ENCODE data around the gene SUCO. TPM values are rescaled to one million over a fixed set of nuclear protein-coding genes. Genes with fewer than 3 reads are reported as not detected.

Gene SUCO
- total and polyA plus RNA-seq, 2 experiments from 2014 or later, result 18.0 to 49.8 TPM

DNA sequence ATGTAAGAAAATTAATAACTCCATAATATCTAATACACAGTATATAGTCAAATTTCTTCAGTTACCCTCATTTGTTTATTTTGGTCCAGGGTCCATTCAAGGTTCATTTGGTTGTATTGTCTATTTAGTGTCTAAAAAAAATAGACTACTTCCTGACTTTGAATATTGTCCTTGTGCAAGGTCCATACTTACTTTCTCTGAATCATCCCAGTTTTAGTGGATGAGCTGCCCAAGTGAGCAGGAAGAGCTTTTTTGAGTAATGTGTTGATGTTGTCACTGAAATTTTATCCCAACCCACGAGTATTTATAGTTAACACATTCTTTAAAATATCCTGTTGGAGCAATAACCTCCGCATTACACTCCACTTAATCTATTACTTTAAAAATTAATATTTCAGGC lies 80.3 kb downstream of the SUCO start:
- Histone ChIP-seq H3K4me1 (ENCODE audit: insufficient read depth) (no peaks in the 10 kb centered on the region), H4K20me1 (replicated peaks; ENCODE audit: insufficient read depth) (no peaks in the 10 kb centered on the region), H3K27me3 (ENCODE audit: insufficient read depth) (no peaks in the 10 kb centered on the region), H3F3A (replicated peaks; ENCODE audit: low read depth) (no peaks in the 10 kb centered on the region), H2AFZ (no peak overlapping the region), H3K4me2 (no peak overlapping the region), H3K36me3 (ENCODE audit: insufficient read depth) (peaks cover 7% of the 10 kb centered on the region; the same call in 1 of the 2 replicates), H3K79me2 (replicated peaks; ENCODE audit: insufficient read depth) (no peaks in the 10 kb centered on the region), H3K4me3 (no peak overlapping the region), H3K27ac (ENCODE audit: low read depth) (no peak overlapping the region), H3K9me2 (ENCODE audit: insufficient read depth) (no peaks in the 10 kb centered on the region)
- TF ChIP-seq CREB1 (CRISPR knock-in tag; IDR thresholded peaks at IDR 0.05; ENCODE audit: low read depth), result no peak
- no peak for TF ChIP-seq ZNF114 (CRISPR knock-in tag; IDR thresholded peaks at IDR 0.05)
- TF ChIP-seq JUNB (IDR thresholded peaks at IDR 0.05; ENCODE audit: unreplicated experiment), result no peak
- TF ChIP-seq EZH2 (IDR thresholded peaks at IDR 0.05; ENCODE audit: low read depth, unreplicated experiment), result no peak
- no peak for TF ChIP-seq NANOG (IDR thresholded peaks at IDR 0.05; ENCODE audit: borderline replicate concordance)
- TF ChIP-seq, protein P1, sequence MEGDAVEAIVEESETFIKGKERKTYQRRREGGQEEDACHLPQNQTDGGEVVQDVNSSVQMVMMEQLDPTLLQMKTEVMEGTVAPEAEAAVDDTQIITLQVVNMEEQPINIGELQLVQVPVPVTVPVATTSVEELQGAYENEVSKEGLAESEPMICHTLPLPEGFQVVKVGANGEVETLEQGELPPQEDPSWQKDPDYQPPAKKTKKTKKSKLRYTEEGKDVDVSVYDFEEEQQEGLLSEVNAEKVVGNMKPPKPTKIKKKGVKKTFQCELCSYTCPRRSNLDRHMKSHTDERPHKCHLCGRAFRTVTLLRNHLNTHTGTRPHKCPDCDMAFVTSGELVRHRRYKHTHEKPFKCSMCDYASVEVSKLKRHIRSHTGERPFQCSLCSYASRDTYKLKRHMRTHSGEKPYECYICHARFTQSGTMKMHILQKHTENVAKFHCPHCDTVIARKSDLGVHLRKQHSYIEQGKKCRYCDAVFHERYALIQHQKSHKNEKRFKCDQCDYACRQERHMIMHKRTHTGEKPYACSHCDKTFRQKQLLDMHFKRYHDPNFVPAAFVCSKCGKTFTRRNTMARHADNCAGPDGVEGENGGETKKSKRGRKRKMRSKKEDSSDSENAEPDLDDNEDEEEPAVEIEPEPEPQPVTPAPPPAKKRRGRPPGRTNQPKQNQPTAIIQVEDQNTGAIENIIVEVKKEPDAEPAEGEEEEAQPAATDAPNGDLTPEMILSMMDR (conservative IDR thresholded peaks at IDR 0.05; ENCODE audit: low read depth in 2 of 2), result no peak
- H3K27me3 Mint-ChIP-seq (ENCODE audit: insufficient read depth, low read depth, poor library complexity), result peaks cover 9% of the 10 kb centered on the region
- peaks cover 44% of the 10 kb centered on the region for H3K36me3 Mint-ChIP-seq (ENCODE audit: low read depth)
- no peak overlapping the region for H3K4me3 Mint-ChIP-seq
- ATAC-seq (no peak), DNase-seq (ENCODE audit: low spot score) (no peak)
- H3K4me1 Mint-ChIP-seq, result no peaks in the 10 kb centered on the region; the same call in 2 of the 3 replicates
- no peak overlapping the region for H3K27ac Mint-ChIP-seq
- peaks cover 33% of the 10 kb centered on the region for H3K9me3 Mint-ChIP-seq

DNA sequence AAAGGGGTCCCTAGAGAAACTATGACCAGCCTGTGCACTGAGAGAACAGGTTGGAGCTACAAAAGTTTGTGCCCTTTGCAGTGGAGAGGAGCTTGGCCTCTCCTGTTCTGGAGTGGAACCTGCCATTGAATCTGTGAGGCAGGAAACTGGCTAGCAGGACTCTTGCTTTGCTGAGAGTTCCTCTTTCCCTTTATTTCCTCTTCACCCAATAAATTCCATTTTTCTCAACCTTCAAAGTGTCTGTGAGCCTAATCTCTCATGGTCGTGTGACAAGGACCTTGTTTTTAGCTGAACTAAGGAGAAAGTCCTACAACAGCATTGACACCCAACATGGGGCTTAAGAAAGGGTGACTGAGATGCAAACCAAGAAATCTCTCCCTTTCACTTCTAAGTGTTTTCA lies 83.2 kb downstream of the SUCO start:
- Histone ChIP-seq H3K36me3 (ENCODE audit: insufficient read depth) (no peaks in the 10 kb centered on the region; the same call in 1 of the 2 replicates), H3K4me1 (ENCODE audit: insufficient read depth) (no peaks in the 10 kb centered on the region), H3K4me2 (no peak overlapping the region), H3K9me2 (ENCODE audit: insufficient read depth) (no peaks in the 10 kb centered on the region), H3K27ac (ENCODE audit: low read depth) (no peak overlapping the region), H3F3A (replicated peaks; ENCODE audit: low read depth) (no peaks in the 10 kb centered on the region), H4K20me1 (replicated peaks; ENCODE audit: insufficient read depth) (no peaks in the 10 kb centered on the region), H2AFZ (no peak overlapping the region), H3K27me3 (ENCODE audit: insufficient read depth) (no peaks in the 10 kb centered on the region), H3K79me2 (replicated peaks; ENCODE audit: insufficient read depth) (no peaks in the 10 kb centered on the region), H3K4me3 (no peak overlapping the region)
- peaks cover 9% of the 10 kb centered on the region for H3K27me3 Mint-ChIP-seq (ENCODE audit: insufficient read depth, low read depth, poor library complexity)
- DNase-seq (ENCODE audit: low spot score) (no peak), ATAC-seq (no peak)
- H3K36me3 Mint-ChIP-seq (ENCODE audit: low read depth), result peaks cover 45% of the 10 kb centered on the region
- no peak overlapping the region for H3K4me3 Mint-ChIP-seq
- H3K9me3 Mint-ChIP-seq, result peaks cover 60% of the 10 kb centered on the region
- H3K27ac Mint-ChIP-seq, result no peak overlapping the region
- no peaks in the 10 kb centered on the region; the same call in 2 of the 3 replicates for H3K4me1 Mint-ChIP-seq
- TF ChIP-seq ZNF114 (CRISPR knock-in tag; IDR thresholded peaks at IDR 0.05) (no peak), CREB1 (CRISPR knock-in tag; IDR thresholded peaks at IDR 0.05; ENCODE audit: low read depth) (no peak), EZH2phosphoT487 (IDR thresholded peaks at IDR 0.05; ENCODE audit: unreplicated experiment) (no peak)
- TF ChIP-seq, protein P1 (conservative IDR thresholded peaks at IDR 0.05; ENCODE audit: low read depth in 2 of 2), result no peak
- TF ChIP-seq, protein P2, sequence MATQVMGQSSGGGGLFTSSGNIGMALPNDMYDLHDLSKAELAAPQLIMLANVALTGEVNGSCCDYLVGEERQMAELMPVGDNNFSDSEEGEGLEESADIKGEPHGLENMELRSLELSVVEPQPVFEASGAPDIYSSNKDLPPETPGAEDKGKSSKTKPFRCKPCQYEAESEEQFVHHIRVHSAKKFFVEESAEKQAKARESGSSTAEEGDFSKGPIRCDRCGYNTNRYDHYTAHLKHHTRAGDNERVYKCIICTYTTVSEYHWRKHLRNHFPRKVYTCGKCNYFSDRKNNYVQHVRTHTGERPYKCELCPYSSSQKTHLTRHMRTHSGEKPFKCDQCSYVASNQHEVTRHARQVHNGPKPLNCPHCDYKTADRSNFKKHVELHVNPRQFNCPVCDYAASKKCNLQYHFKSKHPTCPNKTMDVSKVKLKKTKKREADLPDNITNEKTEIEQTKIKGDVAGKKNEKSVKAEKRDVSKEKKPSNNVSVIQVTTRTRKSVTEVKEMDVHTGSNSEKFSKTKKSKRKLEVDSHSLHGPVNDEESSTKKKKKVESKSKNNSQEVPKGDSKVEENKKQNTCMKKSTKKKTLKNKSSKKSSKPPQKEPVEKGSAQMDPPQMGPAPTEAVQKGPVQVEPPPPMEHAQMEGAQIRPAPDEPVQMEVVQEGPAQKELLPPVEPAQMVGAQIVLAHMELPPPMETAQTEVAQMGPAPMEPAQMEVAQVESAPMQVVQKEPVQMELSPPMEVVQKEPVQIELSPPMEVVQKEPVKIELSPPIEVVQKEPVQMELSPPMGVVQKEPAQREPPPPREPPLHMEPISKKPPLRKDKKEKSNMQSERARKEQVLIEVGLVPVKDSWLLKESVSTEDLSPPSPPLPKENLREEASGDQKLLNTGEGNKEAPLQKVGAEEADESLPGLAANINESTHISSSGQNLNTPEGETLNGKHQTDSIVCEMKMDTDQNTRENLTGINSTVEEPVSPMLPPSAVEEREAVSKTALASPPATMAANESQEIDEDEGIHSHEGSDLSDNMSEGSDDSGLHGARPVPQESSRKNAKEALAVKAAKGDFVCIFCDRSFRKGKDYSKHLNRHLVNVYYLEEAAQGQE (IDR thresholded peaks at IDR 0.05; ENCODE audit: unreplicated experiment), result no peak
